GM18505 (cell line): ENCODE data around the gene TOPORS.

ENCODE experiments used
- ATAC-seq: cut with Tn5 transposase; IDR thresholded peaks from one replicate; pipeline ENCODE4 v1.9.1; 2021; ENCODE audit not compliant: unreplicated experiment
- POLR2A ChIP-seq: IDR thresholded peaks from 4 replicates; pipeline ENCODE4 v1.6.1; 2011; ENCODE audit warnings: borderline replicate concordance; ENCODE audit not compliant: insufficient read depth, insufficient read length; ENCODE audit errors: extremely low read depth

TOPORS gene

DNA sequence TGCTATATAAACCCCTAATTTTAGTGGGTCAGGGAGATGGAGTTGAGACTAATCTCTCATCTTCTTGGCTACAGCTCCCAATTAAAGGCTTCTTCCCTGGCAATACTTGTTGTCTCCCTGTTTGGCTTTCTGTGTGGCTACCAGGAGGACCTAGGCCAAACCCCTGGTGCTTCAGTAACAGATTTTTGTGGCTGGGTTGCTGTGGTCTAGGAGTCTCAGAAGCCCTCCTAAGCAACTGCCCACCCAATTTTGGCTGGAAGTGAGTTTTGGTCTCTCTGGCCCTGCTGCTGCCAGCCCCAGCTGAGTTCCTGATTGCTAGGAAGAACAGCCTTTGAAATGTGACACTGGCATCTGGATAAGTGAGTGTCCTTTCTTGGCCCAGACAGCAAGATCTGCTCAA, 36.1 kb downstream of the TOPORS start:
- no peak for TF ChIP-seq POLR2A
- ATAC-seq = no peak

DNA sequence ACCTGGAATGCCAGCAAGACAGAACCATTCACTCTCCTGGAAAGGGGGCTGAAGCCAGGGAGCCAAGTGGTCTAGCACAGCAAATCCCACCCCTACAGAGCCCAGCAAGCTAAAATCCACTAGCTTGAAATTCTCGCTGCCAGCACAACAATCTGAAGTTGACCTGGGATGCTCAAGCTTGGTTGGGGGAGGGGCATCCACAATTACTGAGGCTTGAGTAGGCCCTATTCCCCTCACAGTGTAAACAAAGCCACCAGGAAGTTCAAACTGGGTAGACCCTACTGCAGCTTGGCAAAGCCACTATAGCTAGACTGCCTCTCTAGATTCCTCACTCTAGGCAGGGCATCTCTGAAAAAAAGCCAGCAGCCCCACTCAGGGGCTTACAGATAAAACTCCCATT, 43.7 kb downstream of the TOPORS start:
- ATAC-seq = no peak
- TF ChIP-seq POLR2A = no peak

DNA sequence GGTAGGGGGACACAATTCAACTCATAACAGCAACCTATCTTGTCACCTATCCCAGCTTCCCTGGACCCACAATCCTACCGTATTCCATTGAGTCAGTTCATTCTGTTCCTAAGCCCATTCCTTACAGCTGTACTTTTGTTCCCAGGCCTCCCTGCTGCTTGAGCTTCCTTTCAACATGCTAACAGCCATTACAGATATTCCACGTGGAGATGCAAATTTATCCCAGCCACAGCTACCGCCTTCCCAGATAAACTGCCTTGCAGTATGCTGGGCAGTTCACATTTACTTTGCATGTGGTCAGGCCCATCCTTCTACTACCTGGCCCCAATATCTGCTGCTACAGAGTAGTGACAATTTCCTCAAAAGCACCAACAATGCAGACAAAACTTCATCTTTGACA, 49.4 kb downstream of the TOPORS start:
- no peak for TF ChIP-seq POLR2A
- ATAC-seq = no peak

DNA sequence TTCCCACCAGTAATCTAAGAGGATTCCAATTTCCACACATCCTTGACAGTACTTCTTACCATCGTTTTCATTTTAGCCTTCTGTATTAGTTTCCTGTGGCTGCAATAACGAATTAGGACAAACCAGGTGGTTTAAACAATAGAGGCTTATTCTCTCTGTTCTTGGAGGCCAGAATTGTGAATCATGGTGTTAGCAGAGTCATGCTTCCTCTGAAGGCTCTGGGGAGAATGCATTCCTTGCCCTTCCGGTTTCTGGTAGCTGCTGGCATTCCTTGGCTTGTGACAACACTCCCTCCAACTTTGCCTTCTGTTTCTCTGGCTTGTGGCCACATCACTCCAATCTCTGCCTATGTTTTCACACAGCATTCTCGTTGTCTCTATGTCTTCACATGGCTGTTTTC, 49.9 kb downstream of the TOPORS start:
- no peak for ATAC-seq

DNA sequence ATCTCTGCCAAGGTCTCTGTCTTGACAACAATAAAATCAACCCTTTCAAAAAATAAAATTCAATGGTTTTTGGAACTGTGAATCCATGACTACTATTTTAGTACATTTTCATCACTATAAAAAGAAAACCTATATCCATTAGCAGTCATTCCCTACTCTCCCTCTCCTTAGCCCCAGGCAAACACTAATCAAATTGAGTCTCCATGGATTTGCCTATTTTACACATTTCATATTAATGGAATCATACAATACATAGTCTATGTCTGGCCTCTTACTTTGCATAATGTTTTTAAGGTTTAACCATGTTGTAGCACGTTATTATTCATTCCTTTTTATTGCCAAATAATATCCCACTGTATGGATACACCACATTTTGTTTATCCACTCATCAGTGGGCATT, 50.5 kb downstream of the TOPORS start:
- TF ChIP-seq POLR2A = no peak
- ATAC-seq = no peak

More for the DNA sequence above, 49.9 kb downstream of the TOPORS start:
- no peak for TF ChIP-seq POLR2A

DNA sequence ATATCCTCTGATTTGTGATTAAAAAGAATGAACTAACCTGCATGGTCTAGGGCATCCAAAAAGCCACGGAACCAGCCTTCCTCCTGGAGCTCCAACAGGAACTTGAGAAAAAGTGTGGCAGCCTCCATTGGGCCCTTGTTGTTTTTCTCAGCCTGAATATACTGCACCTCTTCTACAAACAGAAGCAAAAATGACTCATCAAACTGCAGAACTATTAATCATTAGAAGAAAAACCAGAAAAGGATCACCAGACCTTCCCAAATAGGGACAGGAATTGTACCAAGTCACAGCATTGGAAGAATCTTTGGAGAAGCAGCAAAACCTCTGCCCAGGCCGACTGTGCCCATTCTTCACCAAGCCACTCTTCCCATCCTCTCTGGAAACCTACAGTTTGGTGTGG, 51.6 kb downstream of the TOPORS start:
- ATAC-seq = no peak
- TF ChIP-seq POLR2A = no peak

DNA sequence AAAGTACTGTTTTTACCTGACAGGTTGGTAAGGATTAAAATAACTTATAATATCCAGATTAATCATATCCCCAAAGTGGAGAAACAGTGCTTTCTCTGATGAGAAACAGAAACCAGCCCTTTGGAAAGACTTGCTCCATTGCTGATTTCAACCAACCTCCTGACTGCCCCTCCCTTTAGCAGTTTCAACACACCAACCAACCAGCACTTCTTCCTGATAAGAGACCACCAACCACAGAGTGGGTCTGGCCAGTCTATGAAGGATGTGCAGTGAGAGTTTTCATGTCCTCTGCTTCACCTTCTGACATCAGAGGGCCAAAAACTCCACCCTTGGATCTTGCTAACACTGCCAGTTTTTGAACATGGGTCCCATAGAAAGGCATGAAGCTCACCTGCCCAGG, 54.5 kb downstream of the TOPORS start:
- no peak for TF ChIP-seq POLR2A
- ATAC-seq = no peak

DNA sequence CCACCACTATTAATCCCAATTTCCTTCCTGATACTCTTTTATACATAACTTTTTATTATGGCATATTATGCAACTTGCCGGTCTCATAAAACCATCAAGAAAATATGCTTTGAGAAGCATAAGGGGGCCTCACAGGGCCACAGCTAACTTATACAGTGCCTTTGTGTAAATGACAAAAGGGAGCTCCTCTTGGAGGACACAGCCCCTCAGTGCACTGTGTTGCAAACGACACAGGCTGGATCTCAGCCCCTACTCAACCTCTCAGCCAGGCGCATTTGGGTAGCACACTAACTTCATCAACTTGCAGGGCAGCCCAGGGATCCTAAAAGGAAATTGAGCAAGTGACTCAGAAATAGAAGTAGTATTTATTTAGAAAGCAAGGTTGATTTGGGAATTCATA, 61.8 kb downstream of the TOPORS start:
- no peak for TF ChIP-seq POLR2A
- no peak for ATAC-seq
